HCT116 (cell line): ENCODE results near the gene GP1BA.

Source experiments
- CTCF ChIP-seq, 3 experiments: fragments of 200-600 bp in 1 of 3; sonication (generic) in 1 of 3; IDR thresholded peaks in 2 of 3; conservative IDR thresholded peaks in 1 of 3; 2 replicates each; pipeline ENCODE4 v1.5.1; 2012 to 2017; ENCODE audit warnings: low read depth in 2 of 3, low read length in 2 of 3, antibody characterized with exemption in 1 of 3, borderline replicate concordance in 1 of 3, control low read depth in 1 of 3, mild to moderate bottlenecking in 1 of 3, mixed read lengths in 1 of 3, mixed run types in 1 of 3, moderate library complexity in 1 of 3; ENCODE audit not compliant: insufficient read depth in 1 of 3
- EZH2 ChIP-seq: fragments of 200-600 bp; sonication (generic); IDR thresholded peaks from 2 replicates; pipeline ENCODE4 v1.6.1; 2017; ENCODE audit warnings: antibody characterized with exemption, mixed run types
- FOSL1 ChIP-seq: IDR thresholded peaks from 2 replicates; pipeline ENCODE4 v1.6.1; 2012; ENCODE audit warnings: low read depth
- JUND ChIP-seq: IDR thresholded peaks from 2 replicates; pipeline ENCODE4 v1.6.1; 2012
- POLR2A ChIP-seq: IDR thresholded peaks from 2 replicates; pipeline ENCODE4 v1.7.0; 2011; ENCODE audit warnings: borderline replicate concordance; ENCODE audit not compliant: insufficient read depth, insufficient read length; ENCODE audit errors: extremely low read depth
- POLR2AphosphoS5 ChIP-seq: IDR thresholded peaks from 2 replicates; pipeline ENCODE4 v1.6.1; 2011; ENCODE audit warnings: mild to moderate bottlenecking, low read depth, low read length, moderate library complexity
- REST ChIP-seq: IDR thresholded peaks from 2 replicates; pipeline ENCODE4 v1.6.1; 2012; ENCODE audit warnings: low read depth
- SRF ChIP-seq: IDR thresholded peaks from 2 replicates; pipeline ENCODE4 v1.6.1; 2012; ENCODE audit warnings: low read depth
- YY1 ChIP-seq: IDR thresholded peaks from 2 replicates; pipeline ENCODE4 v1.6.1; 2011; ENCODE audit warnings: low read length, low read depth, moderate library complexity, mild to moderate bottlenecking; ENCODE audit not compliant: insufficient replicate concordance; ENCODE audit errors: extremely low read depth
- ZBTB33 ChIP-seq: IDR thresholded peaks from 2 replicates; pipeline ENCODE4 v1.6.1; 2011; ENCODE audit warnings: mild to moderate bottlenecking, low read length, moderate library complexity; ENCODE audit not compliant: insufficient replicate concordance; ENCODE audit errors: extremely low read depth
- ZNF274 ChIP-seq: fragments of 200-500 bp; sonication (Bioruptor generic); IDR thresholded peaks from 2 replicates; pipeline ENCODE4 v1.6.1; 2014; ENCODE audit warnings: mild to moderate bottlenecking, low read depth, low read length, inconsistent platforms

DNA sequence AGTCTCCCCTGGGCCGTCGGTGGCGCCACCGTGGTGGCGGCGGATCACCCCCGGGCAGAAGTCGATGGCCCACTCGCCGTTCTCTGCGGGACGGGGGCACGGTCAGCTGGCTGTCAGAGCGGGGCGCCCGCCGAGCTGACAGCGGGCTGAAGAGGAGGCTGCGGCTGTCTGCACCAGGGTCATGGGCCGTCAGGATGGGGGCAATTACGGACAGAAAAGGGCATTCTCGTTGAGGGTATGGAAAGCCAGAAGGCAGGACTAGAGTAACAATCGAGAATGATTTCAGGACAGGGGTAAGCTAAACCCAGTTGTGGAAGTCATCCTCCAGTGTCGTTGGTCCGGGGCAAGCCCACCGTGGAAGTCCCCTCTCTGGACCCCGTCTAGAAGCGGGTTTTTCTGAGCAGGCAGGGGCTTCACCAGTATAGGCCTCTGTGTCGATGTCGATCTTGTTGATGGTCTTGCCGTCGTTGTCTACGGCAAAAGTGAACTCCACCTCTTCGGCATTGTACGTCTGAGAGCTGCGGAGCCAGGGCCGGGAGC, 30.9 kb upstream of the GP1BA start:
- TF ChIP-seq CTCF (IDR thresholded peaks at IDR 0.05 in 2 of 3, conservative IDR thresholded peaks at IDR 0.05 in 1 of 3; ENCODE audit: borderline replicate concordance in 1 of 3, insufficient read depth in 1 of 3, low read depth in 2 of 3, low read length in 2 of 3) (no peak), ZNF274 (no peak), EZH2 (no peak), REST (no peak), YY1 (no peak), POLR2AphosphoS5 (no peak), ZBTB33 (no peak), FOSL1 (no peak), SRF (no peak), POLR2A (no peak), JUND (no peak)
